ENCODE measurements around the gene RAVER1. TPM values are rescaled to one million over a fixed set of nuclear protein-coding genes. Genes with fewer than 3 reads are reported as not detected.
A peak's percentile ranks its signal among the peaks of the same experiment; 100 is the strongest.

Gene RAVER1
- total and polyA plus RNA-seq, 10 donors: 4.8 to 45.1 (median 36.2) TPM

DNA sequence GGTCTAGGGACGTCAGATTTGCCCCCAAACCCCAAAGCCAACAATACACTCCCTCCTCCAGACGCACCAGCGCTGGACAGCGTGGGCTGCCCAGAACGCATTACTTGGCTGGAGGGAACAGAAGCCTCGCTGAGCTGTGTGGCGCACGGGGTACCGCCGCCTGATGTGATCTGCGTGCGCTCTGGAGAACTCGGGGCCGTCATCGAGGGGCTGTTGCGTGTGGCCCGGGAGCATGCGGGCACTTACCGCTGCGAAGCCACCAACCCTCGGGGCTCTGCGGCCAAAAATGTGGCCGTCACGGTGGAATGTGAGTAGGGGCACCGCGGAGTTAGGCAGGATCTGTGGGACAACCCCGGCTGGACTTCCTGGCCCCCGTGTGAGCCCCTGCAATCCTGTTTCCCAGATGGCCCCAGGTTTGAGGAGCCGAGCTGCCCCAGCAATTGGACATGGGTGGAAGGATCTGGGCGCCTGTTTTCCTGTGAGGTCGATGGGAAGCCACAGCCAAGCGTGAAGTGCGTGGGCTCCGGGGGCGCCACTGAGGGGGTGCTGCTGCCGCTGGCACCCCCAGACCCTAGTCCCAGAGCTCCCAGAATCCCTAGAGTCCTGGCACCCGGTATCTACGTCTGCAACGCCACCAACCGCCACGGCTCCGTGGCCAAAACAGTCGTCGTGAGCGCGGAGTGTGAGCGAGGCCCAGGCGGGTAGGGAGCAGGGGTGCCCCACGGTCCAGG, 39.5 kb downstream of the RAVER1 start:
- H3K36me3 ChIP-seq: no peaks in the 10 kb centered on the region
- H3K4me1 ChIP-seq: peaks cover 50 to 80% (median 69%) of the 10 kb centered on the region in 6 donors
- H3K4me3 ChIP-seq: peak overlapping the region in 1 of 8 donors; percentile 70
- TF ChIP-seq, protein P1, sequence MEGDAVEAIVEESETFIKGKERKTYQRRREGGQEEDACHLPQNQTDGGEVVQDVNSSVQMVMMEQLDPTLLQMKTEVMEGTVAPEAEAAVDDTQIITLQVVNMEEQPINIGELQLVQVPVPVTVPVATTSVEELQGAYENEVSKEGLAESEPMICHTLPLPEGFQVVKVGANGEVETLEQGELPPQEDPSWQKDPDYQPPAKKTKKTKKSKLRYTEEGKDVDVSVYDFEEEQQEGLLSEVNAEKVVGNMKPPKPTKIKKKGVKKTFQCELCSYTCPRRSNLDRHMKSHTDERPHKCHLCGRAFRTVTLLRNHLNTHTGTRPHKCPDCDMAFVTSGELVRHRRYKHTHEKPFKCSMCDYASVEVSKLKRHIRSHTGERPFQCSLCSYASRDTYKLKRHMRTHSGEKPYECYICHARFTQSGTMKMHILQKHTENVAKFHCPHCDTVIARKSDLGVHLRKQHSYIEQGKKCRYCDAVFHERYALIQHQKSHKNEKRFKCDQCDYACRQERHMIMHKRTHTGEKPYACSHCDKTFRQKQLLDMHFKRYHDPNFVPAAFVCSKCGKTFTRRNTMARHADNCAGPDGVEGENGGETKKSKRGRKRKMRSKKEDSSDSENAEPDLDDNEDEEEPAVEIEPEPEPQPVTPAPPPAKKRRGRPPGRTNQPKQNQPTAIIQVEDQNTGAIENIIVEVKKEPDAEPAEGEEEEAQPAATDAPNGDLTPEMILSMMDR (IDR thresholded peaks at IDR 0.05 in 8 of 11, conservative IDR thresholded peaks at IDR 0.05 in 3 of 11): no peak
- no peak for TF ChIP-seq POLR2AphosphoS5 (IDR thresholded peaks at IDR 0.05)
- TF ChIP-seq POLR2A (IDR thresholded peaks at IDR 0.05): no peak
- WGBS, 5 donors: 16 to 32% (median 29%) methylated on average over 15 to 49 of the region's 49 CpGs
- intact Hi-C loops (cut with DNase I; ENCODE audit: low total_unique reads): no loop called here
- H3K27me3 ChIP-seq (replicated peaks in 1 of 7): peaks cover 20 to 99% (median 82%) of the 10 kb centered on the region in 7 donors
- H3K9me3 ChIP-seq: no peaks in the 10 kb centered on the region
- H3K27ac ChIP-seq: no peak overlapping the region
- DNase-seq: no peak

DNA sequence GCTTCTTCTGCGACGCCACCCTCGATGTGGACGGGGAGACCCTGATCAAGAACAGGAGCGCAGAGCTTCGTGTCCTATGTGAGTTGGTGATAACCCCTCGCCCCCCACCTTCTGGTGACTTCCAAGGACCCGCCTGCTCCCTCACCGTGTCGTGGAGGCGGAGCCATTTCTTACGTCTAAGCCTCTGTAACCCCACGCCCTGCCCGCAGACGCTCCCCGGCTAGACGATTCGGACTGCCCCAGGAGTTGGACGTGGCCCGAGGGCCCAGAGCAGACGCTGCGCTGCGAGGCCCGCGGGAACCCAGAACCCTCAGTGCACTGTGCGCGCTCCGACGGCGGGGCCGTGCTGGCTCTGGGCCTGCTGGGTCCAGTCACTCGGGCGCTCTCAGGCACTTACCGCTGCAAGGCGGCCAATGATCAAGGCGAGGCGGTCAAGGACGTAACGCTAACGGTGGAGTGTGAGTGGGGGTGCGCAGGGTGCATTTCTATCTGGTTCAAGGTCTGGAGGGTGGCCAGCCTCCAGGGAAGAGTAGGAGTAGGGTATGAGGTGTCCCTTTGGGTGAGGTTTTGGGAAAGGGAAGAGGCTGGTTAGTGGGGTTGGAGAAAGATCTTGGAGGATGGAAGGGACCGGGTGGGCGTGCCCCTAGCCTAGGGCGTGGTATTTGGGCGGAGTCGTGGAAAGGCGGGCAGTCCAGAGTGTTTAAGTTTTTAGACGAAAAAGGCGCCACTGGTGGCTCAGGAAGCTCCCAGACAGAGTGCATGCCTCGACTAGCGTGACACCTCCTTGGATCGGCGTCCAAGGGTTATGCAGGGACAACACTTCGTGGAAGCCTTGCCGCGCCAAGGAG, 40.3 kb downstream of the RAVER1 start:
- DNase-seq: no peak
- H3K4me3 ChIP-seq: peak overlapping the region in 7 of 8 donors; percentile 28 to 70 (median 44)
- 17 to 35% (median 27%) methylated on average over 30 to 56 of the region's 56 CpGs for WGBS, 5 donors
- peaks cover 55 to 87% (median 77%) of the 10 kb centered on the region in 6 donors for H3K4me1 ChIP-seq
- H3K36me3 ChIP-seq: no peaks in the 10 kb centered on the region
- H3K9me3 ChIP-seq: no peaks in the 10 kb centered on the region
- no peak for TF ChIP-seq POLR2A (IDR thresholded peaks at IDR 0.05)
- TF ChIP-seq, protein P1 (IDR thresholded peaks at IDR 0.05 in 8 of 11, conservative IDR thresholded peaks at IDR 0.05 in 3 of 11): no peak
- TF ChIP-seq POLR2AphosphoS5 (IDR thresholded peaks at IDR 0.05): peak in 1 of 3 donors; percentile 11
- H3K27ac ChIP-seq: peak overlapping the region in 1 of 8 donors; percentile 4
- intact Hi-C loops (cut with DNase I; ENCODE audit: low total_unique reads): no loop called here
- H3K27me3 ChIP-seq (replicated peaks in 1 of 7): peaks cover 20 to 99% (median 90%) of the 10 kb centered on the region in 7 donors

DNA sequence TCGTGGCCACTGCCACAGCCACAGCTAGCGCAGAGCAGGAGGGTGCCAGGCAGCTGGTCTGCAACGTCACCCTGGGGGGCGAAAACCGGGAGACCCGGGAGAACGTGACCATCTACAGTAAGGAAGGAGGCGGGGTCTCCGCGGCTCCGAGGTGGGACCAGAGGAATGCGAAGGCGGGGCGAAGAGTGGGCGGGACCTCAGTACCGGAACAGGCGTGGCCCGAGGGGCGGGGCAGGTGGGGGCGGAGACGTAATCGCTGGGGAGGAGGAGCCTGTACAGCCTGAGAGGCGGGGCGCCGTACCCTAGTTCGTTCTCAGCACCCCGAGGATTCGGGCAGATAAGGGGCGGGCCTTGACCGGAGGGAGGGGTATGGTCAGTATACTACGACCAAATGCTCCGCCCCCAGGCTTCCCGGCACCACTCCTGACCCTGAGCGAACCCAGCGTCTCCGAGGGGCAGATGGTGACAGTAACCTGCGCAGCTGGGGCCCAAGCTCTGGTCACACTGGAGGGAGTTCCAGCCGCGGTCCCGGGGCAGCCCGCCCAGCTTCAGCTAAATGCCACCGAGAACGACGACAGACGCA, 41.0 kb downstream of the RAVER1 start:
- intact Hi-C loops (cut with DNase I; ENCODE audit: low total_unique reads): no loop called here
- H3K4me1 ChIP-seq: peaks cover 61 to 95% (median 84%) of the 10 kb centered on the region in 6 donors
- H3K36me3 ChIP-seq: no peaks in the 10 kb centered on the region
- peak overlapping the region in 4 of 8 donors; percentile 8 to 20 (median 14) for H3K27ac ChIP-seq
- peaks cover 20 to 100% (median 97%) of the 10 kb centered on the region in 7 donors for H3K27me3 ChIP-seq (replicated peaks in 1 of 7)
- H3K9me3 ChIP-seq: no peaks in the 10 kb centered on the region
- 1 to 3% (median 2%) methylated on average over 22 to 45 of the region's 45 CpGs for WGBS, 5 donors
- peak; percentile 91 for DNase-seq
- H3K4me3 ChIP-seq: peak overlapping the region in 7 of 8 donors; percentile 28 to 70 (median 44)
- TF ChIP-seq, protein P1 (IDR thresholded peaks at IDR 0.05 in 8 of 11, conservative IDR thresholded peaks at IDR 0.05 in 3 of 11): no peak
- peak in 2 of 3 donors; percentile 29 to 66 for TF ChIP-seq POLR2AphosphoS5 (IDR thresholded peaks at IDR 0.05)
